PFSK-1 (cell line): ENCODE results near the gene SF3B3.

Experiments
- FOXP2 ChIP-seq: optimal IDR thresholded peaks from 2 replicates; pipeline ENCODE3; 2011; ENCODE audit warnings: borderline replicate concordance, control low read depth, inconsistent platforms; ENCODE audit not compliant: insufficient read depth; ENCODE audit errors: extremely low read length, extremely low read depth
- POLR2AphosphoS5 ChIP-seq: IDR thresholded peaks from 2 replicates; pipeline ENCODE4 v1.6.1; 2012; ENCODE audit warnings: low read depth, mild to moderate bottlenecking, control low read depth, low read length, moderate library complexity
- SIN3A ChIP-seq: IDR thresholded peaks from 2 replicates; pipeline ENCODE4 v1.6.1; 2012; ENCODE audit warnings: mild to moderate bottlenecking, low read length, moderate library complexity, borderline replicate concordance; ENCODE audit not compliant: insufficient read depth
- TAF1 ChIP-seq: IDR thresholded peaks from 2 replicates; pipeline ENCODE4 v1.6.1; 2012; ENCODE audit warnings: low read length, control low read depth, borderline replicate concordance; ENCODE audit not compliant: insufficient read depth
- TF ChIP-seq, protein P1 (sequence below), 2 experiments: IDR thresholded peaks; 2 replicates each; pipeline versions ENCODE4 v1.6.1 to v1.8.0; 2011 to 2012; ENCODE audit warnings: low read depth in 2 of 2, low read length in 2 of 2, control low read depth in 1 of 2, inconsistent platforms in 1 of 2, mild to moderate bottlenecking in 1 of 2, moderate library complexity in 1 of 2; ENCODE audit not compliant: insufficient read depth in 1 of 2

DNA sequence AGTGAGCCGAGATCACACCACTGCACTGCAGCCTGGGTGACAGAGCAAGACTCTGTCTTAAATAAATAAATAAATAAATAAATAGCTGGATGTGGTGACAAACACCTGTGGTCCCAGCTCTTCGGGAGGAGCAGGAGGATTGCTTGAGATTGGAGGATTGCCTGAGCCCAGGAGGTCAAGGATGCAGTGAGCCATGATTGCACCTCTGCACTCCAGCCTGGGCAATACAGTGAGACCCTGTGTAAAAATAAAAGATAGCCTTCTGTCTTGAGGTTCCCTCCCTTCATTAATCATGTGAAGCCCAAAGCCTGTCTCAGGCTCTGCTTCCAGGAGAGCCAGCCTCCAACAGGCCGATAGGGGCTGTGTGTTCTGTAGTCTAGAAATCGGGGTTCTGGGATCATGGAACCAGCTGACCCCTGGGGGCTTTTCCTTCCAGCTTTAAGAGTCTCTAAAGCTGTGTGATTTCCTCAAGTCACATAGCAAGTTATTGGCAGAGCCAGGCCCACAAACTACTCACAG, 88.2 kb downstream of the SF3B3 start:
- TF ChIP-seq FOXP2 = no peak
- no peak for TF ChIP-seq POLR2AphosphoS5
- no peak for TF ChIP-seq SIN3A
- TF ChIP-seq, protein P1, sequence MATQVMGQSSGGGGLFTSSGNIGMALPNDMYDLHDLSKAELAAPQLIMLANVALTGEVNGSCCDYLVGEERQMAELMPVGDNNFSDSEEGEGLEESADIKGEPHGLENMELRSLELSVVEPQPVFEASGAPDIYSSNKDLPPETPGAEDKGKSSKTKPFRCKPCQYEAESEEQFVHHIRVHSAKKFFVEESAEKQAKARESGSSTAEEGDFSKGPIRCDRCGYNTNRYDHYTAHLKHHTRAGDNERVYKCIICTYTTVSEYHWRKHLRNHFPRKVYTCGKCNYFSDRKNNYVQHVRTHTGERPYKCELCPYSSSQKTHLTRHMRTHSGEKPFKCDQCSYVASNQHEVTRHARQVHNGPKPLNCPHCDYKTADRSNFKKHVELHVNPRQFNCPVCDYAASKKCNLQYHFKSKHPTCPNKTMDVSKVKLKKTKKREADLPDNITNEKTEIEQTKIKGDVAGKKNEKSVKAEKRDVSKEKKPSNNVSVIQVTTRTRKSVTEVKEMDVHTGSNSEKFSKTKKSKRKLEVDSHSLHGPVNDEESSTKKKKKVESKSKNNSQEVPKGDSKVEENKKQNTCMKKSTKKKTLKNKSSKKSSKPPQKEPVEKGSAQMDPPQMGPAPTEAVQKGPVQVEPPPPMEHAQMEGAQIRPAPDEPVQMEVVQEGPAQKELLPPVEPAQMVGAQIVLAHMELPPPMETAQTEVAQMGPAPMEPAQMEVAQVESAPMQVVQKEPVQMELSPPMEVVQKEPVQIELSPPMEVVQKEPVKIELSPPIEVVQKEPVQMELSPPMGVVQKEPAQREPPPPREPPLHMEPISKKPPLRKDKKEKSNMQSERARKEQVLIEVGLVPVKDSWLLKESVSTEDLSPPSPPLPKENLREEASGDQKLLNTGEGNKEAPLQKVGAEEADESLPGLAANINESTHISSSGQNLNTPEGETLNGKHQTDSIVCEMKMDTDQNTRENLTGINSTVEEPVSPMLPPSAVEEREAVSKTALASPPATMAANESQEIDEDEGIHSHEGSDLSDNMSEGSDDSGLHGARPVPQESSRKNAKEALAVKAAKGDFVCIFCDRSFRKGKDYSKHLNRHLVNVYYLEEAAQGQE (IDR thresholded peaks at IDR 0.05; ENCODE audit: insufficient read depth in 1 of 2, low read depth in 2 of 2, low read length in 2 of 2) = no peak
- TF ChIP-seq TAF1 = no peak
